HG03571 (cell line): ENCODE measurements around the gene IRX4.
"Not testable (repeated sequence)": the region's sequence is repeated elsewhere in the genome, so short reads cannot be mapped to it uniquely, and the experiment has no call there.

ENCODE experiments used
- ATAC-seq: cut with Tn5 transposase; IDR thresholded peaks from one replicate; pipeline ENCODE4 v1.9.1; 2021; ENCODE audit not compliant: unreplicated experiment

The IRX4 gene

GRCh38 chr5:1879292-1880263, 3.1 kb downstream of the IRX4 start:
- no peak for ATAC-seq

- ATAC-seq, result no peak
Measured at GRCh38 chr5:1878050-1878849, 4.5 kb downstream of the IRX4 start.

- ATAC-seq, result no peak
Measured at GRCh38 chr5:1877103-1878049, 5.3 kb downstream of the IRX4 start.

- no peak for ATAC-seq
Measured at GRCh38 chr5:1876660-1877064, 6.1 kb downstream of the IRX4 start.

GRCh38 chr5:1875843-1876659, 6.7 kb downstream of the IRX4 start:
- no peak for ATAC-seq

GRCh38 chr5:1875281-1875842, 7.4 kb downstream of the IRX4 start:
- no peak for ATAC-seq

GRCh38 chr5:1874771-1875220, 7.9 kb downstream of the IRX4 start:
- ATAC-seq, result no peak

- ATAC-seq, result no peak
Measured at GRCh38 chr5:1874348-1874747, 8.4 kb downstream of the IRX4 start.

GRCh38 chr5:1873243-1873959, 9.3 kb downstream of the IRX4 start:
- ATAC-seq, result no peak

GRCh38 chr5:1871441-1871840, 11.3 kb downstream of the IRX4 start:
- ATAC-seq, result no peak

- not testable (repeated sequence) for ATAC-seq
Measured at GRCh38 chr5:1870435-1871272, 12.1 kb downstream of the IRX4 start.

- no peak for ATAC-seq
Measured at GRCh38 chr5:1868886-1869475, 13.7 kb downstream of the IRX4 start.

GRCh38 chr5:1867815-1868143, 14.9 kb downstream of the IRX4 start:
- ATAC-seq, result no peak

GRCh38 chr5:1867114-1867814, 15.5 kb downstream of the IRX4 start:
- no peak for ATAC-seq

- ATAC-seq, result no peak
Measured at GRCh38 chr5:1865948-1866347, 16.8 kb downstream of the IRX4 start.

- no peak for ATAC-seq
Measured at GRCh38 chr5:1865486-1865885, 17.2 kb downstream of the IRX4 start.

- no peak for ATAC-seq
Measured at GRCh38 chr5:1864896-1865440, 17.8 kb downstream of the IRX4 start.
